Activated gamma-delta T cell treated with Interleukin-2 at 50 U/mL for 16 hours (primary cell): ENCODE data around the gene CARD14.
A peak's percentile ranks its signal among the peaks of the same experiment; 100 is the strongest.
"Not testable (repeated sequence)": the region's sequence is repeated elsewhere in the genome, so short reads cannot be mapped to it uniquely, and the experiment has no call there.

Experiments used
- DNase-seq: peaks from one replicate; pipeline ENCODE4 v3.0.0-alpha.2; 2020

CARD14 gene

DNA sequence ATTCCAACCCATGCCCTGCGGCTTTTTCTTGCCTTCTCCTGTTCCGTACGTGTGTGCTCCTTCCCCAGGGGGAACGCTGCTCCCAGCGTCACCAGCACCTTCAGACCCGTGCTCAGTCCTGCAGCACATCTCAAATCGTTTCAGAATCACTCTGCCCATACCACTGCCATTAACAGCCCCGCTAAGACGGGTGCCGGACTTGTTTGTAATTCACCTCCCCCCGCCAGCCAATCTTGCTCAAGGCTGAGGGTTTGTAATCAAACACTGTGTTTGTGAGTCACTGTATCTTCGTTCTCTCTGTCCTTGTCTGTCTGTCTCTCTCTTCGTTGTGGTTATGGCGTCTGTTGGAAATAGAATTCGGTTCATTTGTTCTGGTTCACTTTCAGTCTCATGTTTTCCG is 17.3 kb downstream of the CARD14 start:
- no peak for DNase-seq

DNA sequence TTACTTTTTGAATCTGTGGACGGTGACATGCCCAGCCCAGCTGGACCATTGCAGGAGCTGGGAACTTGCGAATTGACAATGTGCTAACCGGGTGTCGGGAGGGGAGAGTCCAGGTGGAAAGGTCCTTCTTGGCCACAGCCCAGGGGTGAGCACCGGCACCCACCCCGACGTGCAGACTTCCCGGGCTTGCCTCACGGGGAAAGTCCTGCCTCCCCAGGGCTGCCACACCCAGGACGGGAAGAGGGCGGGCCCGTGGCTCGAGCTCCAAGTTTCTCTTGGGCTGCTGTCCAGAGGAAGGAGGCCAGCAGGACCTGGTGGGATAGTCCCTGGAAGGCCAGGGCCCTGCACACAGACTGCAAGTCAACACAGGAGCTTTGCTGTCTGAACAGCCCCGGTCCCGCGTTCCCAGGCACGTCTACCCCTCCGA is 17.7 kb downstream of the CARD14 start:
- no peak for DNase-seq

DNA sequence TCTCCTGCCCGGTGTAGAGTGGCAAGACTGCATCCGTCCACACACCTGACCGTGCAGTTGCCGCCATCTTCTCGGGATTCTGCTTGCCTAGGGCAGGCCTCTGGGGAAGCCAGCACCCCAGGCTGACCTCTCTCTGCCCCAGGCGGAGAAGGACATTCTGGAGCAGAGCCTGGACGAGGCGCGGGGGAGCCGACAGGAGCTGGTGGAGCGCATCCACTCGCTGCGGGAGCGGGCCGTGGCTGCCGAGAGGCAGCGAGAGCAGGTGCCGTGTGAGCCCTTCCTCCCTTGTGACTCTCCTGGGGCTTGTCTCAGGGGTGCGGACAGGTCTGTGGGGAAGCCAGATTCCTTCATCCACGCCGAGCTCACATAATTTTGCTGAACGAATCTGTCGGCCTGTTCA is 19.8 kb downstream of the CARD14 start:
- DNase-seq = no peak

DNA sequence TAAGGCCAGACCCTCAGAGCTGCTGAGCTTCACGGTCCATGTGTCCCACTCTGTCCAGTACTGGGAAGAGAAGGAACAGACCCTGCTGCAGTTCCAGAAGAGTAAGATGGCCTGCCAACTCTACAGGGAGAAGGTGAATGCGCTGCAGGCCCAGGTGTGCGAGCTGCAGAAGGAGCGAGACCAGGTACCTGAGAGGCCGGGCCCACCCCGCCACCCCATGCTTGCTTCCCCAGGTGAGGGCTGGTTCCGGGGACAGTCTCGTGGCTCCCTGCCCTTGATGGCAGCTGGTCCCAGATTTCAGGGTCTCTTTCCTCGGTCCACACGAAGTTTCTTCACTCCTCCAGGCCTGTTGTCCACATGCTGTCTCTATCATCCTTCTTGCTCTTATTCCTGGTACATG is 20.9 kb downstream of the CARD14 start:
- no peak for DNase-seq

DNA sequence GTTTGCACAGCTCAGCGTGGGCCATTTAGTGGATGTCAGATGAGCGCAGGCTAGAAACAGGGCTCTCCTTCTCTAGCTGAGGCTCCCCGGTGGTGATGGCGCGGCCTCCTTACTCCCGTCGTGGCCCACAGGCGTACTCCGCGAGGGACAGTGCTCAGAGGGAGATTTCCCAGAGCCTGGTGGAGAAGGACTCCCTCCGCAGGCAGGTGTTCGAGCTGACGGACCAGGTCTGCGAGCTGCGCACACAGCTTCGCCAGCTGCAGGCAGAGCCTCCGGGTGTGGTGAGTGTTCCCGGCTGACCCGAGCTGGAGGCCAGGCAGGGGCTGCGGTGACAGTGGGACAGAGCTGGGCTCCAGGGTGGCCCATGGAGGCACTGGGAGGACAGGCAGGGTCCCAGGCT is 21.4 kb downstream of the CARD14 start:
- no peak for DNase-seq

DNA sequence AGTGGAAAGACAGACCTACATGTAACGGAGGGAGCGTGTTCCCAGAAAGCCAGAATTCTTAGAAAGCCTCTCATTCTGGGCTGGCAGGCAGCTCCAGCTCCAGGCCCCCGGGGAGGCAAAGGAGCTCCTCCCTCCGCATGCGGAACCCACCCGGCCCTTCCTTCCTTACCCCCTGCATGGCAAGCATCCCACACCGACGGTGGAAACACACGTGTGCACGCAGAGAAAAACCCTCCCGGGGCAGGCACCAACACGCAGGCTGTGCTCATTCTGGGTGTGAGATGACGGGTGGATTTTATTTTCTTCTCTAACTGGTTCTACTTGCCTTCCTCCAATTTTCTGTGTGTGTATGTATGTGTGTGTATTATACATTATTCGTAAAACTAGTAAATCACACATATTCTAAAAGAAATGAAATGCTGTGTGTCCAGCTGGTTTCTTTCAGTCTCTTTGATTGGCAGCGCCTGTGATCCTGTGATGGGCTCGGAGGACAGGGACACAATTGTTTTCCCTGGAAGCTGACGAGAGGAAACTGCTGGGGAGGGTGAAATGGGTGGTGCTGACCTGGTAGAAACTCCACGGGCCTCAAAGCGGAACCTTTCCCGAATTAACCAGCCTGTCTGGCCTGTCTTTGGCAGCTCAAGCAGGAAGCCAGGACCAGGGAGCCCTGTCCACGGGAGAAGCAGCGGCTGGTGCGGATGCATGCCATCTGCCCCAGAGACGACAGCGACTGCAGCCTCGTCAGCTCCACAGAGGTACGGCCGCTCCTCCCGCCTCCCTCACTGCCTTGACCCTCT is 22.2 kb downstream of the CARD14 start:
- DNase-seq = no peak

DNA sequence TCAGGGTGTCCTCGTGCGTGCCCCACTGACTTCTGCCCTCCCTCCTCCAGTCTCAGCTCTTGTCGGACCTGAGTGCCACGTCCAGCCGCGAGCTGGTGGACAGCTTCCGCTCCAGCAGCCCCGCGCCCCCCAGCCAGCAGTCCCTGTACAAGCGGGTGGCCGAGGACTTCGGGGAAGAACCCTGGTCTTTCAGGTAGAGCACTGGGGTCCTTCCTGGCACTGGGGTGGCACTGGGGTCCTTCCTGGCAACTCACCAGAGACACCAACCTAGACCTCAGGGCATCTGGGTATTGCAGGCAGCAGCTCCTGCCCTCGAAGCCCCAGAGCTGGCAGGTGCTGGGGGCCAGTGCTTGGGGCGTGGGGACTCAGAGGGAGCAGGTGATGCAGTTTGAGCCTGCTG is 25.3 kb downstream of the CARD14 start:
- DNase-seq = no peak

DNA sequence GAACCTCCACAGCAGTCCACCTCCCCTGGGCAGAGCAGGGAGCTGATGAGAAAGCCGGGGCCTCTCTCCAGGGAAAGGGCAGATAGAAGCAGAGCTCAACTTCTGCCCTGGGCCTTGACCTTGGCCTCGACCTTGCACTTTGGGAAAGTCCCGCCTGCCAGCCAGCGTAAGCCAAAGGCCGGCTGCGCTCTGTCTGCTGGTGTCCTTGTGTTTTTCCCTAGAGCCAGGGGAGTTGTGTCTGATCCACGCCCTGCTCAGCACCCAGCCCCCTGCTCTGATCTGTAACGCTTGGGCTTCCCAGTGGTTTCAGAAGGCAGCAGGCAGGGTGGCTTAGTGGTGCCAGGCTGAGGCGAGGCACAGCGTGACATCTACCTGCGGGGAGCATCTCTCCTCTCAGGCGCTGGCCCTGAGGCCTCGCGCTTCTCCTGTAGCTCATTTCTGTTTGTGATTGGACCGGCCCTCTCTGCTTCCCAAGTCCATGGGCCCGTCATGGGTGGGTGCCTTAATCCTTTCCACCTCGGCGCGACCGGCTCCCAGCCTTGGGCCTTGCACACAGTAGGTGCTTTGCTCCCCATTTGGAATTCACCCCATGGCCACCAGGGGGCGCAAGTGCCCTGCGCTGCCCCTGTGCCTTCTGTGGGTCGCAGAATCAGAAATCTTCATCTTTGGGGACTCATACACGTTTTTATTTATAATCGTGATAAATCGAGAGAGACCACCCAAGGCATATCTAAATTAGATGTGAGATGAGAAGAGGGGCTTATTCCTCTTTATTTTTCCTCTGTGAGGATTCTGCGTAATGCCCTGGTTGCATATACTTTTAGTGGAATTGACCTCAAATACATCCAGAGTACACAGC is 26.1 kb downstream of the CARD14 start:
- peak; percentile 63 for DNase-seq

DNA sequence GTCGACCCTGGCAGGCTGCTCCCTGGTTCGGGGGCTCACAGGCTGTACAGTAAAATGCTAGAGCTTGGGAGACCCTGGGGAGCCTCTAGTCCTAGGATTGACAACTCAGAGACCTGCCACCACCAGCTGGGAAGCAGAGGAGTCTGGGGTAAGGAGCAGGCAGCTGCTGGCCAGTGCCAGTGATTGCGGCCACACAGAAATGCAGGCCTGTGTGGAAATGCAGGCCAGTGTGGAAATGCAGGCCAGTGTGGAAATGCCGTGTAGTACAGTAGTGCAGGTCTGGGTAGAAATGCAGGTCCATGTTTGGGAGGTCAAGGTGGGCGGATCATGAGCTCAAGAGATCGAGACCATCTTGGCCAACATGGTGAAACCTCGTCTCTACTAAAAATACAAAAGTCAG is 26.8 kb downstream of the CARD14 start:
- no peak for DNase-seq

DNA sequence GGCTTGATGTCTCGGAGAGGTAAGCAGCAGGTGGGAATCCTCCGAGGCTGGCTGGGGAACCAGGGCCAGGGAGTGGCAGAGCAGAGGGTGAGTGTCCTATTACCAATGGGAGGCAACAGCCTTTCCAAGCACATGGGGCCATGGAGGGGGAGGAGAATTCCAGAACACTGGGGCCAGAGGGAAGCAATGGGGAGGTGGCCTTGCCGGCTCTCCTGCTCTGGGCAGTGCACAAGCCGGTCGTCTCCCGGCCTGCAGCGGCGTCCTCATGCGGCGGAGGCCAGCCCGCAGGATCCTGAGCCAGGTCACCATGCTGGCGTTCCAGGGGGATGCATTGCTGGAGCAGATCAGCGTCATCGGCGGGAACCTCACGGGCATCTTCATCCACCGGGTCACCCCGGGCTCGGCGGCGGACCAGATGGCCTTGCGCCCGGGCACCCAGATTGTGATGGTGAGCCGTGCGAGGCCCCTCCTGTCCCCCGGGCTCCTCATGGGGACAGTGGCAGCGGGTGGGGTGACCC is 28.4 kb downstream of the CARD14 start:
- no peak for DNase-seq

DNA sequence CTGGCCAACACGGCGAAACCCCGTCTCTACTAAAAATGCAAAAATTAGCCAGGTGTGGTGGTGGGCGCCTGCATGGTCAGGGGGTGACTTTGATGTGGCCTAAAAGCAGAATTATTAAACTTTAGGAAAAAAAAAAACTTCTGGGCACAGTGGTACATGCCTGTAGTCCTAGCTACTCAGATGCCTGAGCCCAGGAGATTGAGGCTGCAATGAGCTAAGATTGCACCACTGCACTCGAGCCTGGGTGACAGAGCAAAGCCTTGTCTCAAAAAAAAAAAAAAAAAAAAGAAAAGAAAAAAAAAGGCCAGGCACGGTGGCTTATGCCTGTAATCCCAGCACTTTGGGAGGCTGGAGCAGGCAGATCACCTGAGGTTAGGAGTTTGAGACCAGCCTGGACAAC is 29.5 kb downstream of the CARD14 start:
- not testable (repeated sequence) for DNase-seq

DNA sequence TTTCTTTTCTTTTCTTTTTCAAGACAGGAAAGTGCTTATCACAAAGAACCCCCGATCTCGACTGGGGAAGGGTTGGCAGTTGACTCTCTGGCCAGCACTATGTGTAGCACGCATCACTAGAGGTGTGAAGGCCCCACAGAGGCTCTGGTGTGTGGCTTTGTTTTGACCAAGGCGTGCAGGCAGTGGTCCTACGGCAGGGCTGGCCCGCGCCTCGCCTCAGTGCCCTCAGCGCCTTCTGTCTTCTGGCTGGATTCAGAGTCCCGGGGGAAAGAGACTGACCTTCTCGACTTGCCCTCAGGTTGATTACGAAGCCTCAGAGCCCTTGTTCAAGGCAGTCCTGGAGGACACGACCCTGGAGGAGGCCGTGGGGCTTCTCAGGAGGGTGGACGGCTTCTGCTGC is 31.6 kb downstream of the CARD14 start:
- no peak for DNase-seq

DNA sequence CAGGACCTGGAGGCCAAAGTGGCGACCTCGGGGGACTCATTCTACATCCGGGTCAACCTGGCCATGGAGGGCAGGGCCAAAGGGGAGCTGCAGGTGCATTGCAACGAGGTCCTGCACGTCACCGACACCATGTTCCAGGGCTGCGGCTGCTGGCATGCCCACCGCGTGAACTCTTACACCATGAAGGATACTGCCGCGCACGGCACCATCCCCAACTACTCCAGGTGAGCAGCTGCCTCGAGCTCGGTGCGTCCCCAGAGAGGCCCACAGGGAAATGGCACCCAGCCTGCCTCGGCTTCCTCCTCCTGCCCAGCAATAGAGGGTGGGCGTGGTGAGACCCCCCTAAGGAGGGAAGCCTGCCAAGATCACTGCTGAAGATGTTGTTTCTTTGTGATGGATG is 32.4 kb downstream of the CARD14 start:
- DNase-seq = no peak

DNA sequence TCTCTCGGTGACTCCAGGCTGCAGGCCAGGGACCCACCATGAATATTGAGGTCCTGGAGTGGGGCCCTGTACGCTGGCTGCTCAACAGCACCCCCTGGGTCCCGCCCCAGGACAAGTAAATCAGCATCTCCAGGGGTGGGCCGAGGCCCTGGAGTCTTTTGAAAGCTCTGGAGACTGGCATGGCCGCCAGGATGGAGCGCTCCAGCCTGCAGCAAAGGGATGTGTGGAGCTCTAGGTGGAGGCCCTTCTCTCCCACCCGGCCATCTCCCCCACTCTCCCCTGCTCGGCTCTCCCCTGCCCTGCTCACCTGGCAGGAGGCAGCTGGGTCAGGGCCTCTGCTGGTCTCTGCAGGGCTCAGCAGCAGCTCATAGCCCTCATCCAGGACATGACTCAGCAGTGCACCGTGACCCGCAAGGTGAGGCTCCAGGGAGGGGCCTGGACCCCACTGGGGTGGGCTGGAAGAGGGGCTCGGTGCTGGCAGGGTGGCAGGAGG is 33.7 kb downstream of the CARD14 start:
- DNase-seq = no peak

DNA sequence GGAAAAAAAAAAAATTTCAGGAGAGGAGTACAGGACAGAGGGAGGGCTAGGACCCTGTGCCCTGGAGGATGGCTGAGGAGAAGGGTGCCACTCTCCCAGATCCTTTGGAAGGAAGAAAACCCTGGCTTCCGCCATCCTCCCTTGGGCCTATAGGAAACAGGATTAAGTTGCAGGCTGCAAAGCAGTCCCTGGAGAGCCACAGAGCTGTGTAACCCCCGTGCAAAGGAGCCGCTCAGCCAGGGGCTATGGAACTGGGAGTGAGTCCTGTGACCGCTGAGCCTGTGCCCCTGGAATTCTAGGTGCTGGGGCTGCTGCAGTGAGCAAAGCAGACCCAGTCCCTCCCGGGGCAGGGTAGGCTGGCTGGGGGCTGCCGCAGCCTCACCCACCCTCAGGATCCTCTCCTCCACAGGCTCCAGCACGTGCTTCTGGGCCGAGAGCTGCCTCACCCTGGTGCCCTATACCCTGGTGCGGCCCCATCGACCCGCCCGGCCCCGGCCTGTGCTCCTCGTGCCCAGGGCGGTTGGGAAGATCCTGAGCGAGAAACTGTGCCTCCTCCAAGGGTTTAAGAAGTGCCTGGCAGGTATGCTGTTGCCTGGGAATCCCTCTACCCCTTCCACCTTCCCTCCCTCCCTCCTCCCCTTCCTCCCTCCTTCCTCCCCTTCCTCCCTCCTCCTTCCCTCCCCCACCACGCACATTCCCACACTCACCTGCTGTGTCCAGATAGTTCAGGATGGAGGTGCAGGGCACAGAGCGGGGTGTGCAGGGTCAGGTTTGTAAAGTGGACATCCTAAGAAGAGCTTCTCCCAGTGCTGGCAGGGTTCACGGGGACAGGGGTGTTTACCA is 35.0 kb downstream of the CARD14 start:
- no peak for DNase-seq

DNA sequence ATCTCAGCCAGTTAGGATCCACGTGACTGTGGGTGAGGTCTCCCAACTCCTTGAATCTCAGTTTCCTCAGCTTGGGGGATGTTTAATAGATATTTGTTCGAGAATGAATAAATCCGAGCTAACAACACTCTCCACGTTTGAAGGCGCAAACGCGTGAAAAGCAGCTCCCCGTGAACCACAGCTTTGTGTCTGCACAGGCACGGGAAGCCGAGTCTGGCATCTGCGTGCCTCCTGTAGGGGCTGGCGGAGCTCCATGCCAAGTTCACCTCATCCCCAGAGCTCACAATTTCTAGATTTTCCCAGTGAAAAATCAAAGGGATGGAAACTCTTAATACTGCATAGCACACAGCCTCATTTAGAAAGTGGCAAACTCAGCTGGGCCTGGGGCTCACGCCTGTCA is 36.0 kb downstream of the CARD14 start:
- DNase-seq = no peak

DNA sequence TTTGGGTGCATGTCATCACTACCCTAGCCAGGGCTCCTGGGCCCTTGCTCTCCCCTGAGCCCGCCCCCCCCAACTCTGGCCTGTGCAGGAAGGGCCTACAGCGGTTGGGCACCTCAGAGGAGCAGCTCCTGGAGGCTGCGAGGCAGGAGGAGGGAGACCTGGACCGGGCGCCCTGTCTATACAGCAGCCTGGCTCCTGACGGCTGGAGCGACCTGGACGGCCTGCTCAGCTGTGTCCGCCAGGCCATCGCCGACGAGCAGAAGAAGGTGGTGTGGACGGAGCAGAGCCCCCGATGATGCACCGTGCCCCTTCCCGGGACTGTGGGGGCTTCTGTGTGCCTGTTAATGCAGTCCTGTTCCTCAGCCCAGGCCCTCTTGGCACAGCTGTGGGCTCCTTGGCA is 38.2 kb downstream of the CARD14 start:
- DNase-seq = no peak

DNA sequence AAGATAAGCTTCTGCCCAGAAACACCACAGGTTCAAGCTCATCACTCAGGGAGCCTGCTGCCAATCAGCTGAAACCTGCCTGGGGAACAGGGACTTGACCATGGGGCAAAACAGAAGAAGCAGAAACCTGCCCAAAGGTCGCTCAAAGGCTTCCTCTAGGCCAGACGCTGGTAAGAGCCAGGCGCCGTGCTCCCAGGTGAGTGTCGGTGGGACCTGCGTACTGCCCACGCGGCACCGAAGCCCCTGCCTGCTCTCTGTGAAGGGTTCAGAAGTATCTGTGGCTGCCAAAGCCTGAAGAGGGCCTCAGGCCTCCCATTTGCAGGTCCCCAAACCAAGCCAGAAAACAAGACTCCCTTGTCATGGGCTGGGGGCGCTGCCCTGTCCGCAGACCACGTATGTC is 39.9 kb downstream of the CARD14 start:
- no peak for DNase-seq

DNA sequence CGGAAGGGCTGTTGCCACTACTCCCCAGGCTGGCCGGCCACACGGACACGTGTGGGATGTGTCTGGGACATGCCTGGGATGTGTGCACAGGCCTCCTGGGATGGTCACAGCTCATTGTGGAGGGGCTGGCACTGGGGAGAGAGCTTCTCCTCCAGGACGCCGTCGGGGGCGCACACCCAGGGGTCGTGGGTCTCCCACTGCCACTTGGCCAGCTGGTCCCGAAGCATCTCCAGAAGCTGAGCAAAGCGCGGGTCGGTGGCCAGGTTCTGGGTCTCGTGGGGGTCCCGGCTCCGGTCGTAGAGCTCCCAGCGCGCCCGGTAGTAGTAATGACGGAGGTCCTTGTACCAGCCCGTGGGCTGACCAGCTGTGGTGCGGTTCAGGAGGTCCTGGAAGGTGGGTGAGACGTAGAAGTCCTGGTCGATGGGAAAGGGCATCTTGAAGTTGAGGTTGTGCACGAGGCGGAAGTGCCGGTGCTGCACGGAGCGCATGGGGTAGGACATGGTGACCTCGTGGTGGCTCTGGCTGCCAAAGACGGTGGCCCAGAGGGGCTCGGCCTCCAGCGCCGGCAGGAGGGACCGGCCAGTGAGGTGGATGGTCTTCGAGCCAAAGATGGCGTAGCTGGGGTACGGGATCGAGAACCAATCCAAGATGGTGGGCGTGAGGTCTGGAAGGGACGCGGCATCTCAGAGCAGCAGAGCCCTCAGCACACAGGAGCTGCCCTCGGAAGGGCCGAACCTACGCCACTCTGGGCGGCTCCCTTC is 40.7 kb downstream of the CARD14 start:
- DNase-seq = no peak

DNA sequence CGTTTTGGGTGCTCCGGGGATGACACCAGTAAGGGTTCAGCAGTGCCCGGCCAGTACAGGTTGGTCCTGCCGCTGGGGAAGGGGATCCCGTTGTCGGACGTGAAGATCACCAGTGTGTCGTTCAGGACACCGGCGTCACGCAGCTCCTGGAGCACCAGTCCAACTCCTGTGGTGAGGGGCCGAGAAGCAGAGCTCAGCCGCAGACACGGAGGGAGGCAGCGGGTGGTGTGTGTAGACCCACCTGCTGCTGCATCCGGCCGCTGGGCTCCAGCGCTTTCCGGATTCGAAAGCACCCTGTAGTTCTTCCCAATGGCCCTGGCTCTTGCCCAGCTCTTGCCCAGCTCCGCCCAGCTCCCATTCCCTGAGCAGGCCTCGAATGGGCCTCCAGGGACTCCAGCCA is 42.3 kb downstream of the CARD14 start:
- DNase-seq = no peak

DNA sequence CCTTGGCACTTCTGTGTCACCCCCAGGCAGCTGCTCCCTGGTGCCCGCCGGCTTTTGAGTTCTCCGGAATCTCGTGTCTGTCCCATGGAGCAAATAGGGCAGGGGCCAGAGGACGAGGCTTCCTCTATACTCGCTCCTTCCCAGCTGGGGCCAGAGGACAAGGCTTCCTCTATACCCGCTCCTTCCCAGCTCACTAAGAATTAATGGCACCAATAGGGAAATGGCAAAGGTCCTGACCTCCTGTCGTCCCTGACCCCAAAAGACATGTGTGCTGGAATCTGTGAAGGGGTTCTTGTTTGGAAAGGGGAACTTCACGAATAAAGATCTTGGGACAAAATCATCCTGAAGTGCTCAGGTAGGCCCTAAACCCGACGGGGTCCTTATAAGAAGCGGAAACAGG is 42.7 kb downstream of the CARD14 start:
- no peak for DNase-seq

DNA sequence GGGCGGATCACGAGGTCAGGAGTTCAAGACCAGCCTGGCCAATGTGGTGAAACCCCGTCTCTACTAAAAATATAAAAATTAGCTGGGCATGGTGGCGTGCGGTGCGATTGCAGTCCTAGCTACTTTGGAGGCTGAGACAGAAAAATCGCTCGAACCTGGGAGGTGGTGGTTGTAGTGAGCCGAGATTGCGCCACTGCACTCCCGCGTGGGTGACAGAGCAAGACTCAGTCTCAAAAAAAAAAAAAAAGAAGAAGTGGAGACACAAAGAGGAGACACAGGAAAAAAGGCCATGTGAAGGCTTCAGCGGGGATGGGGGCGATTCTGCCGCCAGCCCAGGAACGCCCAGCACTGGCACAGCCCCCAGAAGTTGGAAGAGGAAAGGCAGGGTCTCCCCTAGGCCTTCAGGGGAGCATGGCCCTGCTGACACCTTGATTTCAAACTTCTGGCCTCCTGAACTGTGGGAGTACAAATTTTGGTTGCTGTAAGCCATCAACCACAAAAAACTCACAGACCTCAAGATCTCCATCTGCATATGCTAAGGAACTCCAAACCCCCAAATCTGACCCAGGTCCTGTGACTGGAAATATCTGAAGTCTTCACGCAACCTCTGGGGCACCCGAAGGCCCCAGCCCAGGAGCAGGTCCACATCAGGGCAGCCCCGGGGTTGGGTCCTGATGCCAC is 43.3 kb downstream of the CARD14 start:
- DNase-seq = no peak
